22Rv1 (cell line): ENCODE results near the gene SPINK4.

Experiments
- H3K27ac ChIP-seq: fragments of 450-650 bp; 2 replicates; pipeline ENCODE4 v1.5.1; 2017
- ZFX ChIP-seq: fragments of 450-650 bp; IDR thresholded peaks from 2 replicates; pipeline ENCODE4 v1.6.1; 2017; ENCODE audit warnings: antibody characterized with exemption, borderline replicate concordance
- TF ChIP-seq, protein P1 (sequence below): fragments of 450-650 bp; IDR thresholded peaks from 2 replicates; pipeline ENCODE4 v1.5.1; 2017; ENCODE audit warnings: mild to moderate bottlenecking

The SPINK4 gene

GRCh38 chr9:33249983-33250382, 10.0 kb downstream of the SPINK4 start:
- H3K27ac ChIP-seq: peak overlapping the region; percentile 35
- TF ChIP-seq, protein P1, sequence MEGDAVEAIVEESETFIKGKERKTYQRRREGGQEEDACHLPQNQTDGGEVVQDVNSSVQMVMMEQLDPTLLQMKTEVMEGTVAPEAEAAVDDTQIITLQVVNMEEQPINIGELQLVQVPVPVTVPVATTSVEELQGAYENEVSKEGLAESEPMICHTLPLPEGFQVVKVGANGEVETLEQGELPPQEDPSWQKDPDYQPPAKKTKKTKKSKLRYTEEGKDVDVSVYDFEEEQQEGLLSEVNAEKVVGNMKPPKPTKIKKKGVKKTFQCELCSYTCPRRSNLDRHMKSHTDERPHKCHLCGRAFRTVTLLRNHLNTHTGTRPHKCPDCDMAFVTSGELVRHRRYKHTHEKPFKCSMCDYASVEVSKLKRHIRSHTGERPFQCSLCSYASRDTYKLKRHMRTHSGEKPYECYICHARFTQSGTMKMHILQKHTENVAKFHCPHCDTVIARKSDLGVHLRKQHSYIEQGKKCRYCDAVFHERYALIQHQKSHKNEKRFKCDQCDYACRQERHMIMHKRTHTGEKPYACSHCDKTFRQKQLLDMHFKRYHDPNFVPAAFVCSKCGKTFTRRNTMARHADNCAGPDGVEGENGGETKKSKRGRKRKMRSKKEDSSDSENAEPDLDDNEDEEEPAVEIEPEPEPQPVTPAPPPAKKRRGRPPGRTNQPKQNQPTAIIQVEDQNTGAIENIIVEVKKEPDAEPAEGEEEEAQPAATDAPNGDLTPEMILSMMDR: no peak
- no peak for TF ChIP-seq ZFX

DNA sequence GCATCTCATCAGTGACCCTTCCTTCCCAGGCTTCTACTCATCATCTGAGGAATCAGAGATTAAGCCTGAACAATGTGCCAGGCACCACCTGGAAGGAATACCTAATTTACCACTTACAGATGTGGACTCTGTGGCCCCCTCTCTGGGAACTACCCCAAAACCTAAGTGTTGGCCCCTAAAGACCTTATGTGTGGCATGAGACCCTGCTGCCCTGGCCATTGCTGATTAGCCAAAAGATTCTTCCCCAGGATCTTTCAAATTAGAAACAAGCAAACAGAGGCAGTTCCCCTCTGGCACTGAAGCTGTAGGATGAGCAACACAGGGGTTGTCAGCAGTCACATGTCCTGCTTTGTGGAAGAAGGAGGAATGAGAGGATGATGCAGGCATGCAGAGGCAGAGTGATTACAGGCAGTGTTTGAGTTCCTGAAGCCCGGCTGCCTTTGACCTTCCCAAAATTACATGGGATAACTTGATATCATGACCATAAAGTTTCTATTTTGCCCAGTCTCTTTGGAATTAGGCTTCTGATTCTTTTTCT, 10.6 kb downstream of the SPINK4 start:
- H3K27ac ChIP-seq: peak overlapping the region; percentile 35

GRCh38 chr9:33254211-33254610, 14.2 kb downstream of the SPINK4 start:
- TF ChIP-seq, protein P1: no peak
- no peak for TF ChIP-seq ZFX
- H3K27ac ChIP-seq: no peak overlapping the region

More for the DNA sequence above, 10.6 kb downstream of the SPINK4 start:
- TF ChIP-seq, protein P1: no peak
- TF ChIP-seq ZFX: no peak

GRCh38 chr9:33255014-33255413, 15.0 kb downstream of the SPINK4 start:
- no peak overlapping the region for H3K27ac ChIP-seq
- TF ChIP-seq ZFX: no peak
- TF ChIP-seq, protein P1: no peak

GRCh38 chr9:33255471-33255870, 15.5 kb downstream of the SPINK4 start:
- TF ChIP-seq, protein P1: no peak
- TF ChIP-seq ZFX: no peak
- no peak overlapping the region for H3K27ac ChIP-seq

GRCh38 chr9:33256236-33256635, 16.3 kb downstream of the SPINK4 start:
- no peak for TF ChIP-seq ZFX
- TF ChIP-seq, protein P1: no peak
- no peak overlapping the region for H3K27ac ChIP-seq

GRCh38 chr9:33257276-33257675, 17.3 kb downstream of the SPINK4 start:
- no peak overlapping the region for H3K27ac ChIP-seq
- no peak for TF ChIP-seq ZFX
- TF ChIP-seq, protein P1: no peak
